Measurements from ENCODE around the gene UNC13B. TPM values are rescaled to one million over a fixed set of nuclear protein-coding genes. Genes with fewer than 3 reads are reported as not detected.

UNC13B gene
- total RNA-seq, 1 experiment from 2014 or later, result 48.2 TPM

DNA sequence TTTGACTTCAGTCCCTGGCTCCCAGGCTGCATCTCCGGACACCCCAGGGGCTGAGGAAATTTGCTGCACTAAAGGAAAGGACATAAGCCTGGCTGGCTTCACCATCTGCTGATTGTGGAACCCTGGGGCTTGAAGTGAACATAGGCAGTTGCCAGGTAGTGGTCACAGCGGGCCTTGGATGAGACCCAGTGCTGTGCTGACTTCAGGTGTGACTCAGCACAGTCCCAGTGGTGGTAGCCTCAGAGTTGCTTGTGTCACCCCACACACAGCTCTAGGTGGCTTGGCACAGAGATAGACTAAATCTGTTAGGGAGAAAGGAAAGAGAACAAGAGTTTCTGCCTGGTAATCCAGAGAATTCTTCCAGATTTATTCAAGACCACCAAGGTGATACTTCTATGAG is 292.0 kb downstream of the UNC13B start:
- Mint-ChIP-seq H3K36me3 (ENCODE audit: insufficient read depth in 1 of 3, low read depth in 3 of 3) (no peaks in the 10 kb centered on the region), H3K4me1 (peaks cover 3 to 5% of the 10 kb centered on the region in 2 experiments; a peak in 3 of 4 replicates), H3K27ac (no peak overlapping the region), H3K9me3 (no peaks in the 10 kb centered on the region; a peak in 2 of 5 replicates), H3K4me3 (no peak overlapping the region), H3K27me3 (ENCODE audit: low read depth) (peaks cover 38% of the 10 kb centered on the region)
- H3T11ph ChIP-seq (ENCODE audit: low read length), result no peak overlapping the region
- H2BK12ac ChIP-seq (ENCODE audit: insufficient read length, low read depth, low read length), result no peak overlapping the region
- no peak overlapping the region for H3K23ac ChIP-seq (ENCODE audit: insufficient read length, low read depth, low read length)
- TF ChIP-seq, protein P1, sequence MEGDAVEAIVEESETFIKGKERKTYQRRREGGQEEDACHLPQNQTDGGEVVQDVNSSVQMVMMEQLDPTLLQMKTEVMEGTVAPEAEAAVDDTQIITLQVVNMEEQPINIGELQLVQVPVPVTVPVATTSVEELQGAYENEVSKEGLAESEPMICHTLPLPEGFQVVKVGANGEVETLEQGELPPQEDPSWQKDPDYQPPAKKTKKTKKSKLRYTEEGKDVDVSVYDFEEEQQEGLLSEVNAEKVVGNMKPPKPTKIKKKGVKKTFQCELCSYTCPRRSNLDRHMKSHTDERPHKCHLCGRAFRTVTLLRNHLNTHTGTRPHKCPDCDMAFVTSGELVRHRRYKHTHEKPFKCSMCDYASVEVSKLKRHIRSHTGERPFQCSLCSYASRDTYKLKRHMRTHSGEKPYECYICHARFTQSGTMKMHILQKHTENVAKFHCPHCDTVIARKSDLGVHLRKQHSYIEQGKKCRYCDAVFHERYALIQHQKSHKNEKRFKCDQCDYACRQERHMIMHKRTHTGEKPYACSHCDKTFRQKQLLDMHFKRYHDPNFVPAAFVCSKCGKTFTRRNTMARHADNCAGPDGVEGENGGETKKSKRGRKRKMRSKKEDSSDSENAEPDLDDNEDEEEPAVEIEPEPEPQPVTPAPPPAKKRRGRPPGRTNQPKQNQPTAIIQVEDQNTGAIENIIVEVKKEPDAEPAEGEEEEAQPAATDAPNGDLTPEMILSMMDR (conservative IDR thresholded peaks at IDR 0.05), result no peak
- no CpG with 5 or more reads among the region's 2 CpGs for WGBS (ENCODE audit: extremely low coverage, insufficient read length, low lambda C conversion rate)
- H3K4me2 ChIP-seq (ENCODE audit: insufficient read depth, insufficient read length, low read length), result no peak overlapping the region
- H2BK15ac ChIP-seq (ENCODE audit: low read depth, low read length), result no peak overlapping the region
- no peak overlapping the region for H3K14ac ChIP-seq (ENCODE audit: insufficient read depth, low read length)
- no peak overlapping the region for H2BK20ac ChIP-seq (ENCODE audit: low read depth, low read length, poor library complexity, severe bottlenecking)
- H3K9ac ChIP-seq (ENCODE audit: extremely low read depth, insufficient read length, low read length), result no peak overlapping the region
- DNase-seq, result no peak
- H4K20me1 ChIP-seq (ENCODE audit: control insufficient read depth, insufficient read depth, insufficient read length), result no peaks in the 10 kb centered on the region
- H4K8ac ChIP-seq (replicated peaks; ENCODE audit: insufficient read length, low read depth, low read length), result no peak overlapping the region
- H3K27me3 ChIP-seq (ENCODE audit: insufficient read depth, low read length), result no peaks in the 10 kb centered on the region
- no peak overlapping the region for H2AK5ac ChIP-seq (ENCODE audit: insufficient read length, low read length)
- no peak overlapping the region for H3K56ac ChIP-seq (ENCODE audit: insufficient read length, low read depth, low read length)
- H3K79me2 ChIP-seq (ENCODE audit: insufficient read depth, low read length), result no peaks in the 10 kb centered on the region
- H4K91ac ChIP-seq (ENCODE audit: insufficient read length, low read depth, low read length), result no peak overlapping the region
- no peak overlapping the region for H3K4ac ChIP-seq (ENCODE audit: low read depth, low read length)
- no peak overlapping the region for H3K18ac ChIP-seq (ENCODE audit: insufficient read length, low read depth, low read length)
- H4K5ac ChIP-seq (ENCODE audit: insufficient read length, low read depth, low read length), result no peak overlapping the region
- no peak overlapping the region for H2AFZ ChIP-seq (ENCODE audit: low read length)
- H3K27ac ChIP-seq (ENCODE audit: insufficient read length, low read depth, low read length), result no peak overlapping the region
- no peaks in the 10 kb centered on the region for H3K9me3 ChIP-seq (ENCODE audit: control insufficient read depth, low read depth, low read length)
- H3K4me1 ChIP-seq (ENCODE audit: insufficient read depth, low read length), result no peaks in the 10 kb centered on the region
- no peaks in the 10 kb centered on the region for H3K23me2 ChIP-seq (ENCODE audit: insufficient read length, low read depth, low read length, poor library complexity, severe bottlenecking)
- no peaks in the 10 kb centered on the region for H3K79me1 ChIP-seq (ENCODE audit: insufficient read depth, low read depth, low read length, poor library complexity, severe bottlenecking)
- no peak overlapping the region for H2BK5ac ChIP-seq (ENCODE audit: insufficient read length, low read length)
- no peak overlapping the region for H2BK120ac ChIP-seq (ENCODE audit: low read depth, low read length, poor library complexity, severe bottlenecking)

Other genes starting within 250 kb of the UNC13B start
- 0.24 and 0.68 TPM in 2 replicates for gene PHF24, start 203.7 kb upstream of the UNC13B start, total RNA-seq (2021)
- 36.8 and 38.9 TPM in 2 replicates for gene DNAJB5, start 172.3 kb upstream of the UNC13B start, total RNA-seq (2021)
- 407 and 409 TPM in 2 replicates for gene VCP, start 89.4 kb upstream of the UNC13B start, total RNA-seq (2021)
- gene FANCG, start 82.1 kb upstream of the UNC13B start, total RNA-seq (2021), result 86.9 and 88.0 TPM in 2 replicates
- 20.3 and 23.4 TPM in 2 replicates for gene PIGO, start 65.4 kb upstream of the UNC13B start, total RNA-seq (2021)
- gene STOML2, start 58.9 kb upstream of the UNC13B start, total RNA-seq (2021), result 192 and 193 TPM in 2 replicates
- gene ATOSB, start 46.1 kb upstream of the UNC13B start, total RNA-seq (2021), result 5.6 and 6.1 TPM in 2 replicates